Gastroesophageal sphincter (tissue), 4 donors: Measurements from ENCODE around the gene HNRNPA2B1. TPM values are rescaled to one million over a fixed set of nuclear protein-coding genes. Genes with fewer than 3 reads are reported as not detected.
A peak's percentile ranks its signal among the peaks of the same experiment; 100 is the strongest.

Source experiments
- ATAC-seq: fragments of 150-250 bp; one replicate; pipeline ENCODE4 v1.9.1; 2016; ENCODE audit warnings: mild to moderate bottlenecking, moderate library complexity
- H3K27ac ChIP-seq, 4 donors: fragments of 200-600 bp; sonication (generic) in 3 of 4; 1 replicate in 3 of 4; 2 replicates in 1 of 4; pipeline ENCODE4 v1.5.1; 2016 to 2019
- H3K27me3 ChIP-seq: fragments of 200-600 bp; sonication (generic); one replicate; pipeline ENCODE4 v1.5.1; 2019
- H3K36me3 ChIP-seq, 2 donors: fragments of 200-600 bp; sonication (generic); one replicate each; pipeline ENCODE4 v1.5.1; 2019; ENCODE audit warnings: control low read depth in 1 of 2
- H3K4me1 ChIP-seq, 3 donors: fragments of 200-600 bp; sonication (generic); 1 replicate in 2 of 3; 2 replicates in 1 of 3; pipeline ENCODE4 v1.5.1; 2016 to 2019; ENCODE audit warnings: control low read depth in 2 of 3
- H3K4me3 ChIP-seq, 2 donors: fragments of 200-600 bp; sonication (generic); one replicate each; pipeline ENCODE4 v1.5.1; 2019; ENCODE audit warnings: mild to moderate bottlenecking in 1 of 2, moderate library complexity in 1 of 2
- H3K9me3 ChIP-seq, 3 donors: fragments of 200-600 bp; sonication (generic); one replicate each; pipeline ENCODE4 v1.5.1; 2017 to 2019; ENCODE audit warnings: control low read depth in 2 of 3
- EP300 ChIP-seq: sonication (generic); formaldehyde crosslinking; IDR thresholded peaks from one replicate; pipeline ENCODE4 v1.6.1; 2017; ENCODE audit warnings: antibody characterized with exemption, mild to moderate bottlenecking
- POLR2A ChIP-seq, 2 donors: fragments of 450-650 bp; IDR thresholded peaks; one replicate each; pipeline ENCODE4 v1.6.1; 2017; ENCODE audit warnings: antibody characterized with exemption in 2 of 2, mild to moderate bottlenecking in 2 of 2, moderate library complexity in 1 of 2
- POLR2AphosphoS5 ChIP-seq: sonication (generic); formaldehyde crosslinking; IDR thresholded peaks from one replicate; pipeline ENCODE4 v1.6.1; 2017; ENCODE audit warnings: antibody characterized with exemption
- WGBS, 2 donors: methylation state at CpG; one replicate each; pipeline ENCODE4 v1.1.5; 2018; ENCODE audit warnings: low coverage in 1 of 2; 5-methylcytosine and 5-hydroxymethylcytosine counted together
- total RNA-seq, 4 donors: library from RNA; depleted of rRNA; stranded (reverse); fragments of >200 nt; gene quantifications; one replicate each; pipeline ENCODE4 v1.1.0, GENCODE V29; 2016
- TF ChIP-seq, protein P1 (sequence below), 4 experiments: fragments of 200-600 bp in 2 of 4; fragments of 450-650 bp in 2 of 4; sonication (generic) in 1 of 4; IDR thresholded peaks; one replicate each; pipeline ENCODE4 v1.5.1; 2017 to 2019; ENCODE audit warnings: antibody characterized with exemption in 4 of 4, mild to moderate bottlenecking in 2 of 4, moderate library complexity in 2 of 4

Gene HNRNPA2B1
- total RNA-seq, 4 donors from 2014 or later: 171 to 210 (median 189) TPM

DNA sequence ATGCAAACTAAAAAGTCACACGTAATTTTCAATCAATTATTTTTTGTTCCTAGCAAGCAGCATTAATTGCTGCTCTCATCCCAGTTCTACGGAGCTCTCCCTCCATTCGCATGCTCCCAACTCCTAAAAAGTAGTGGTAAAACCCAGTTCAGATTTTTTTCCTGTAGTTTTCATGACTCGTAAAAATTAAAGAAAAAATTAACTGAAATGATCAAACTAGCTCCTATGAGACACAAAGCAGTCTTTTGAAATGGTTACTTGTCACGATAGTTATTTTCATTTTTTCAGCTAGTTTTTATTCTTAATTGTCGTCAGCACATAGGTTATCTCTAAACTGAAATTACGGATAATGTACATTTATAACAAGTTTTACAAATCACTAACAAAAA is 1.8 kb downstream of the HNRNPA2B1 start:
- no peaks in the 10 kb centered on the region for H3K27me3 ChIP-seq
- H3K9me3 ChIP-seq: no peaks in the 10 kb centered on the region
- H3K36me3 ChIP-seq: peaks cover 14 to 39% of the 10 kb centered on the region in 2 donors
- no peak for TF ChIP-seq POLR2A (IDR thresholded peaks at IDR 0.05)
- TF ChIP-seq POLR2AphosphoS5: no peak
- no peak for TF ChIP-seq EP300
- TF ChIP-seq, protein P1, sequence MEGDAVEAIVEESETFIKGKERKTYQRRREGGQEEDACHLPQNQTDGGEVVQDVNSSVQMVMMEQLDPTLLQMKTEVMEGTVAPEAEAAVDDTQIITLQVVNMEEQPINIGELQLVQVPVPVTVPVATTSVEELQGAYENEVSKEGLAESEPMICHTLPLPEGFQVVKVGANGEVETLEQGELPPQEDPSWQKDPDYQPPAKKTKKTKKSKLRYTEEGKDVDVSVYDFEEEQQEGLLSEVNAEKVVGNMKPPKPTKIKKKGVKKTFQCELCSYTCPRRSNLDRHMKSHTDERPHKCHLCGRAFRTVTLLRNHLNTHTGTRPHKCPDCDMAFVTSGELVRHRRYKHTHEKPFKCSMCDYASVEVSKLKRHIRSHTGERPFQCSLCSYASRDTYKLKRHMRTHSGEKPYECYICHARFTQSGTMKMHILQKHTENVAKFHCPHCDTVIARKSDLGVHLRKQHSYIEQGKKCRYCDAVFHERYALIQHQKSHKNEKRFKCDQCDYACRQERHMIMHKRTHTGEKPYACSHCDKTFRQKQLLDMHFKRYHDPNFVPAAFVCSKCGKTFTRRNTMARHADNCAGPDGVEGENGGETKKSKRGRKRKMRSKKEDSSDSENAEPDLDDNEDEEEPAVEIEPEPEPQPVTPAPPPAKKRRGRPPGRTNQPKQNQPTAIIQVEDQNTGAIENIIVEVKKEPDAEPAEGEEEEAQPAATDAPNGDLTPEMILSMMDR (IDR thresholded peaks at IDR 0.05): no peak
- ATAC-seq: no peak
- 0 to 1% methylated on average over 7 of the region's 7 CpGs for WGBS, 2 donors
- peaks cover 21 to 55% (median 41%) of the 10 kb centered on the region in 3 donors for H3K4me1 ChIP-seq
- peak overlapping the region; percentile 98 to 99 (median 99) for H3K27ac ChIP-seq
- H3K4me3 ChIP-seq: peak overlapping the region; percentile 93 to 98

- 0% methylated on average over 6 of the region's 6 CpGs for WGBS, 2 donors
These were observed 2.3 kb downstream of the HNRNPA2B1 start for GRCh38 chr7:26198133-26198780.

GRCh38 chr7:26197153-26198115 is 3.1 kb downstream of the HNRNPA2B1 start:
- Histone ChIP-seq H3K36me3 (peaks cover 22 to 52% of the 10 kb centered on the region in 2 donors), H3K4me1 (peaks cover 29 to 55% (median 41%) of the 10 kb centered on the region in 3 donors), H3K4me3 (peak overlapping the region; percentile 93 to 98), H3K27me3 (no peaks in the 10 kb centered on the region), H3K27ac (peak overlapping the region in 3 of 4 donors; percentile 22 to 99 (median 98)), H3K9me3 (no peaks in the 10 kb centered on the region)
- TF ChIP-seq POLR2AphosphoS5: no peak
- TF ChIP-seq POLR2A (IDR thresholded peaks at IDR 0.05): no peak
- no peak for TF ChIP-seq EP300
- TF ChIP-seq, protein P1 (IDR thresholded peaks at IDR 0.05): no peak
- 5 to 13% methylated on average over 5 of the region's 5 CpGs for WGBS, 2 donors
- ATAC-seq: no peak

More at GRCh38 chr7:26198133-26198780, 2.3 kb downstream of the HNRNPA2B1 start:
- TF ChIP-seq, protein P1 (IDR thresholded peaks at IDR 0.05): peak; percentile 67 to 74 (median 72)
- TF ChIP-seq POLR2A (IDR thresholded peaks at IDR 0.05): no peak
- H3K4me3 ChIP-seq: peak overlapping the region; percentile 93 to 98
- H3K4me1 ChIP-seq: peaks cover 21 to 55% (median 42%) of the 10 kb centered on the region in 3 donors
- no peak for ATAC-seq
- H3K27me3 ChIP-seq: no peaks in the 10 kb centered on the region
- no peaks in the 10 kb centered on the region for H3K9me3 ChIP-seq
- H3K36me3 ChIP-seq: peaks cover 14 to 44% of the 10 kb centered on the region in 2 donors
- peak overlapping the region; percentile 98 to 99 (median 99) for H3K27ac ChIP-seq

DNA sequence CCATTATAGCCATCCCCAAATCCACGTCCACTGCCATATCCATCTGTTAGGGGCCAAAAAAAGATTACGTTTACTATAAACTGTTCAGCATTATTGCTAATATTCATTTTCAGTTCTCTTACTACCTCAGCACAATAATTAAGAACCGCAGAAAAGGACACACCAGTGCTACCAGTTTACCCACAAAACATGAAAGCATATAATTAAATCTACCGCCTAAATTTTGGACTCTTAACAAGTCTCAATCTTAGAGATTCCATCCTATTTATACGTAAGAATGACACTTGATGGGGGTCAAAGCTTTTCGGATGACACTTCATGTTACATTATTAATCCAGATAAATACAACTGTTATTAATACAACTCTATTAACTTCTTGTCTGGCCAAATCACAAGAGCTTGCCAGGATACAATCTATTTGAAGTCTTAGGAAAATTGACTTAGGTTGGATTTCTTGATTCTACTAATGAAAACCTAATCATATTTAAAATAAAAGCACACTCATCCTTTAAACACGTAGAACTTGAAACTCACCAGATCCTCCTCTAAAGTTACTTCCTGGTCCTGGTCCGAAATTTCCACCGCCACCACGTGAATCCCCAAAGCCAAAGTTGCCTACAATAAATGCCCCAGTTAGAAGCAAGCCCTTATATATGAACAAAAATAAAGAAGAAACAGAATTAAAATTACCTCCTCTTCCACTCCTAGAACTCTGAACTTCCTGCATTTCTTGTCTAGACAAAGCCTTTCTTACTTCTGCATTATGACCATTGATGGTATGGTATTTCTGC is 4.5 kb downstream of the HNRNPA2B1 start:
- TF ChIP-seq, protein P1 (IDR thresholded peaks at IDR 0.05): no peak
- TF ChIP-seq EP300 (no peak), POLR2AphosphoS5 (no peak), POLR2A (IDR thresholded peaks at IDR 0.05) (no peak)
- Histone ChIP-seq H3K4me3 (peak overlapping the region in 1 of 2 donors; percentile 19), H3K36me3 (peaks cover 28 to 66% of the 10 kb centered on the region in 2 donors), H3K27me3 (no peaks in the 10 kb centered on the region), H3K9me3 (no peaks in the 10 kb centered on the region), H3K27ac (peak overlapping the region in 3 of 4 donors; percentile 1 to 27 (median 21)), H3K4me1 (peaks cover 36 to 68% (median 41%) of the 10 kb centered on the region in 3 donors)
- WGBS, 2 donors: 42% methylated on average over 10 of the region's 10 CpGs
- no peak for ATAC-seq
